HepG2 (cell line): Measurements from ENCODE around the gene BDKRB1. TPM values are rescaled to one million over a fixed set of nuclear protein-coding genes. Genes with fewer than 3 reads are reported as not detected.

ENCODE experiments used
- ATAC-seq: fragments of 200-7000 bp; cut with Tn5 transposase; 3 replicates; pipeline ENCODE4 v1.9.1; 2020; ENCODE audit warnings: mild to moderate bottlenecking, moderate library complexity
- BruUV-seq: library from RNA; stranded (reverse); fragments of 400-500 nt; replicated peaks from 2 replicates; lab custom pipeline; 2021; lab: Mats Ljungman, UMichigan
- CTCF ChIA-PET: fragments of 300-600 bp; formaldehyde crosslinking; extraction: SDS; loops from one replicate; lab custom pipeline; 2021; ENCODE audit warnings: low total read pairs, inconsistent platforms, low intra/inter-chr PET ratio; lab: Yijun Ruan, JAX
- POLR2A ChIA-PET: fragments of 350-600 bp; sonication (Branson Sonifier 250); formaldehyde crosslinking; loops from one replicate; lab custom pipeline; 2020; ENCODE audit warnings: antibody characterized with exemption, inconsistent platforms; lab: Yijun Ruan, JAX
- DNase-seq: peaks from one replicate; pipeline ENCODE4 v3.0.0-alpha.2; 2015; ENCODE audit warnings: low spot score
- FAIRE-seq: peaks from 3 replicates; lab custom pipeline; 2011; peaks lifted over from hg19 to GRCh38; lab: Jason Lieb, UNC
- H2AFZ ChIP-seq: one replicate; pipeline ENCODE4 v1.6.1; 2011; ENCODE audit warnings: low read length, inconsistent platforms
- H3K27ac ChIP-seq: fragments of 300-600 bp; 3 replicates; pipeline ENCODE4 v1.8.0; 2011; ENCODE audit warnings: mixed run types, mild to moderate bottlenecking, mixed read lengths, low read length, inconsistent platforms; ENCODE audit not compliant: insufficient read depth; ENCODE audit errors: extremely low read length
- H3K27me3 ChIP-seq, 2 experiments: fragments of 200-600 bp in 1 of 2; 2 replicates in 1 of 2; 3 replicates in 1 of 2; pipeline versions ENCODE4 v1.6.0 to v1.8.0; 2011; ENCODE audit warnings: low read length in 2 of 2, mild to moderate bottlenecking in 2 of 2, moderate library complexity in 2 of 2, inconsistent platforms in 1 of 2; ENCODE audit not compliant: insufficient read depth in 2 of 2, control insufficient read depth in 1 of 2
- H3K36me3 ChIP-seq, 2 experiments: fragments of 200-600 bp in 1 of 2; replicated peaks in 1 of 2; 2 replicates in 1 of 2; 3 replicates in 1 of 2; pipeline versions ENCODE4 v1.5.1 to v1.8.0; 2011; ENCODE audit warnings: low read length in 2 of 2, inconsistent platforms in 1 of 2; ENCODE audit not compliant: insufficient read depth in 2 of 2, control insufficient read depth in 1 of 2
- H3K4me1 ChIP-seq: 2 replicates; pipeline ENCODE4 v1.5.1; 2012; ENCODE audit warnings: low read length, inconsistent platforms; ENCODE audit not compliant: insufficient read depth
- H3K4me2 ChIP-seq: 2 replicates; pipeline ENCODE4 v1.6.0; 2011; ENCODE audit warnings: low read depth, low read length, inconsistent platforms
- H3K4me3 ChIP-seq, 3 experiments: fragments of 200-600 bp in 1 of 3; sonication (generic), shearing (Covaris generic) in 1 of 3; replicated peaks in 1 of 3; 2 replicates each; pipeline ENCODE4 v1.5.1; 2011 to 2016; ENCODE audit warnings: low read length in 3 of 3, inconsistent platforms in 2 of 3, low read depth in 2 of 3, mild to moderate bottlenecking in 2 of 3, control low read depth in 1 of 3, mixed read lengths in 1 of 3; ENCODE audit not compliant: insufficient read depth in 1 of 3
- H3K79me2 ChIP-seq: one replicate; pipeline ENCODE4 v1.6.1; 2011; ENCODE audit warnings: low read length, inconsistent platforms; ENCODE audit not compliant: insufficient read depth
- H3K9ac ChIP-seq: 2 replicates; pipeline ENCODE4 v1.6.0; 2011; ENCODE audit warnings: mild to moderate bottlenecking, low read depth, low read length, inconsistent platforms; ENCODE audit not compliant: insufficient read depth
- H3K9me3 ChIP-seq: 2 replicates; pipeline ENCODE4 v1.5.1; 2012; ENCODE audit warnings: mild to moderate bottlenecking, low read length
- H4K20me1 ChIP-seq: 2 replicates; pipeline ENCODE4 v1.6.0; 2011; ENCODE audit warnings: inconsistent platforms, mild to moderate bottlenecking, low read length, moderate library complexity; ENCODE audit not compliant: insufficient read depth
- CENPT ChIP-seq: sonication (generic); formaldehyde crosslinking; IDR thresholded peaks from 2 replicates; pipeline ENCODE4 v1.8.0; 2022; ENCODE audit warnings: low read depth, mild to moderate bottlenecking, moderate library complexity, missing genetic modification reagents
- HNRNPK ChIP-seq: fragments of 200-400 bp; formaldehyde crosslinking; IDR thresholded peaks from 2 replicates; pipeline ENCODE4 v1.6.1; 2018; ENCODE audit warnings: low read length, low read depth, moderate library complexity, mild to moderate bottlenecking; ENCODE audit not compliant: poor library complexity, severe bottlenecking
- JUND ChIP-seq: sonication (generic); formaldehyde crosslinking; IDR thresholded peaks from 2 replicates; pipeline ENCODE4 v1.8.0; 2022; ENCODE audit warnings: mild to moderate bottlenecking, missing genetic modification reagents
- KDM5B ChIP-seq: sonication (generic); formaldehyde crosslinking; IDR thresholded peaks from 2 replicates; pipeline ENCODE4 v1.4.0; 2020; ENCODE audit warnings: missing genetic modification reagents, mild to moderate bottlenecking, borderline replicate concordance
- MYNN ChIP-seq: sonication (generic); formaldehyde crosslinking; IDR thresholded peaks from 2 replicates; pipeline ENCODE4 v1.4.0; 2020; ENCODE audit warnings: mild to moderate bottlenecking, low read depth, missing genetic modification reagents
- REXO4 ChIP-seq: sonication (generic); formaldehyde crosslinking; IDR thresholded peaks from 2 replicates; pipeline ENCODE4 v1.8.0; 2022; ENCODE audit warnings: missing genetic modification reagents, mild to moderate bottlenecking, borderline replicate concordance
- THAP11 ChIP-seq: IDR thresholded peaks from 2 replicates; pipeline ENCODE4 v1.6.1; 2016; ENCODE audit warnings: missing biosample characterization, missing genetic modification reagents
- YEATS4 ChIP-seq: sonication (generic); formaldehyde crosslinking; IDR thresholded peaks from 2 replicates; pipeline ENCODE4 v1.4.0; 2020; ENCODE audit warnings: missing genetic modification reagents, borderline replicate concordance
- ZKSCAN1 ChIP-seq: fragments of 150-350 bp; IDR thresholded peaks from 2 replicates; pipeline ENCODE4 v1.6.1; 2014; ENCODE audit warnings: low read length
- ZNF652 ChIP-seq: IDR thresholded peaks from 2 replicates; pipeline ENCODE4 v1.6.1; 2016; ENCODE audit warnings: low read depth, borderline replicate concordance
- ZNF660 ChIP-seq: sonication (generic); formaldehyde crosslinking; IDR thresholded peaks from 2 replicates; pipeline ENCODE4 v1.5.1; 2020; ENCODE audit warnings: mild to moderate bottlenecking, low read depth, missing genetic modification reagents, borderline replicate concordance
- WGBS: methylation state at CpG from one replicate; pipeline ENCODE4 v1.1.6; 2017; ENCODE audit warnings: low lambda C conversion rate; 5-methylcytosine and 5-hydroxymethylcytosine counted together
- in situ Hi-C: cut with HindIII; loops from 2 replicates; pipeline ENCODE4 v1.10.0; 2017; ENCODE audit warnings: low pct_unique_long_range_greater_than_20kb; ENCODE audit not compliant: extremely low pct_ligation_motif_present
- intact Hi-C: fragments of 100-400 bp; cut with micrococcal nuclease; formaldehyde crosslinking; loops from one replicate; pipeline ENCODE4 v1.10.0; 2022; ENCODE audit not compliant: unreplicated experiment
- polyA plus RNA-seq, 8 experiments: library from polyadenylated mRNA; depleted of rRNA in 3 of 8; stranded (reverse) in 7 of 8; unstranded in 1 of 8; fragments of >200 nt; fragmentation: Illumina TruSeq in 4 of 8; extraction: Trizol in 4 of 8; gene quantifications; 2 replicates each; pipeline versions ENCODE4 v1.2.1 to v1.2.3, GENCODE V29; 2011 to 2016; ENCODE audit warnings: low read depth in 4 of 8, missing spikeins in 1 of 8, mixed read lengths in 1 of 8; ENCODE audit not compliant: insufficient read depth in 1 of 8
- total RNA-seq, 5 experiments: library from RNA; depleted of rRNA; stranded (reverse); fragments of >200 nt; fragmentation: Illumina TruSeq; extraction: Trizol; gene quantifications; 2 replicates each; pipeline ENCODE4 v1.2.3, GENCODE V29; 2016; ENCODE audit warnings: low read depth in 1 of 5
- TF ChIP-seq, protein P1 (sequence below): sonication (generic); formaldehyde crosslinking; IDR thresholded peaks from 2 replicates; pipeline ENCODE4 v1.4.0; 2020; ENCODE audit warnings: missing genetic modification reagents
- TF ChIP-seq, protein P2 (sequence below): sonication (generic); formaldehyde crosslinking; IDR thresholded peaks from 2 replicates; pipeline ENCODE4 v1.8.1; 2023; ENCODE audit warnings: missing genetic modification reagents, inconsistent platforms, borderline replicate concordance

BDKRB1 gene
- total and polyA plus RNA-seq, 2 of the 13 experiments (the other 11 are each of a cell fraction or from before 2014, with no cell fraction given): 0.05 TPM; not detected in 1

- intact Hi-C loops (no loop called here), in situ Hi-C loops (no loop called here)
- no peak overlapping the region for H3K27ac ChIP-seq
- no peaks in the 10 kb centered on the region for H3K36me3 ChIP-seq
- CTCF ChIA-PET: no interaction called here
- POLR2A ChIA-PET: no interaction called here
- no peaks in the 10 kb centered on the region for H4K20me1 ChIP-seq
- DNase-seq: no peak
- no peak overlapping the region for H3K4me2 ChIP-seq
- 90% methylated on average over 1 of the region's 1 CpG for WGBS
- ATAC-seq: no peak
- no peak for TF ChIP-seq THAP11
- peak; percentile 64 for TF ChIP-seq HNRNPK
- TF ChIP-seq, all 625 proteins: peak for 1
- BruUV-seq: no TSS peak
- no peak overlapping the region for H3K4me3 ChIP-seq
- H3K4me1 ChIP-seq: no peaks in the 10 kb centered on the region
- FAIRE-seq: no peak
- H3K9me3 ChIP-seq: no peaks in the 10 kb centered on the region
- H3K27me3 ChIP-seq: no peaks in the 10 kb centered on the region; a peak in 1 of 5 replicates
- no peaks in the 10 kb centered on the region for H3K79me2 ChIP-seq
- no peak overlapping the region for H2AFZ ChIP-seq
- no peak overlapping the region for H3K9ac ChIP-seq
Measured at GRCh38 chr14:96216627-96217026, 39.4 kb upstream of the BDKRB1 start.

DNA sequence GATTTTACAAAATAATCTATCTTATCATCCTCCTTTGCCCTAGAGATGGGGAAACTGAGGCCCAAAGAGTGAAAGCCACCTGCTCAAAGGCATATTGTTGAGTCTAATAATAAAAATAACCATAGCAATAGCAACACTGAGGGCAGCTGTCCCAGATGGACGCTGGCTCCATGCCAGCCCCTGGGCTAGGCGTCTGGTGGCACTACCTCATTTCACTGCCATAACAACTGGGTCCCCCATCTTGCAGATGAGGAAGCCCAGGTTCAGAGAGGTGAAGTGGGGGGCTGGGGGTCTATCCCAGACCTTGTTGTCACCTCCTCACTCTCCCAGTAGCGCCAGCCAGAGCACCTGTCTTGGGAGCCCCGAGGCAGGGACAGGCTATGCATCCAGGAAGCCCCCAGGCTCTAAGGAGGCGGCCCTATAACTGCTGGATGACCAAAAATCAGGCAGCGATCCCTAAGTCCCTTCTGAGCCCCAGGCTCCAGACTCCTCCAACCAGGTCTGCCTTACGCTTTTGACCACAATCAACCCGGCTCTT is 38.6 kb upstream of the BDKRB1 start:
- no peaks in the 10 kb centered on the region for H3K36me3 ChIP-seq
- ChIA-PET CTCF (no interaction called here), POLR2A (no interaction called here)
- H3K27me3 ChIP-seq: no peaks in the 10 kb centered on the region; a peak in 1 of 5 replicates
- no peak overlapping the region for H2AFZ ChIP-seq
- H3K9me3 ChIP-seq: no peaks in the 10 kb centered on the region
- H3K79me2 ChIP-seq: no peaks in the 10 kb centered on the region
- FAIRE-seq: no peak
- WGBS: 15% methylated on average over 4 of the region's 8 CpGs
- no peak overlapping the region for H3K27ac ChIP-seq
- intact Hi-C loops (no loop called here), in situ Hi-C loops (no loop called here)
- no peaks in the 10 kb centered on the region for H4K20me1 ChIP-seq
- no peak overlapping the region for H3K4me2 ChIP-seq
- H3K4me1 ChIP-seq: no peaks in the 10 kb centered on the region
- no peak for DNase-seq
- BruUV-seq: no TSS peak
- no peak overlapping the region for H3K9ac ChIP-seq
- no peak for ATAC-seq
- H3K4me3 ChIP-seq: no peak overlapping the region
- TF ChIP-seq, protein P1, sequence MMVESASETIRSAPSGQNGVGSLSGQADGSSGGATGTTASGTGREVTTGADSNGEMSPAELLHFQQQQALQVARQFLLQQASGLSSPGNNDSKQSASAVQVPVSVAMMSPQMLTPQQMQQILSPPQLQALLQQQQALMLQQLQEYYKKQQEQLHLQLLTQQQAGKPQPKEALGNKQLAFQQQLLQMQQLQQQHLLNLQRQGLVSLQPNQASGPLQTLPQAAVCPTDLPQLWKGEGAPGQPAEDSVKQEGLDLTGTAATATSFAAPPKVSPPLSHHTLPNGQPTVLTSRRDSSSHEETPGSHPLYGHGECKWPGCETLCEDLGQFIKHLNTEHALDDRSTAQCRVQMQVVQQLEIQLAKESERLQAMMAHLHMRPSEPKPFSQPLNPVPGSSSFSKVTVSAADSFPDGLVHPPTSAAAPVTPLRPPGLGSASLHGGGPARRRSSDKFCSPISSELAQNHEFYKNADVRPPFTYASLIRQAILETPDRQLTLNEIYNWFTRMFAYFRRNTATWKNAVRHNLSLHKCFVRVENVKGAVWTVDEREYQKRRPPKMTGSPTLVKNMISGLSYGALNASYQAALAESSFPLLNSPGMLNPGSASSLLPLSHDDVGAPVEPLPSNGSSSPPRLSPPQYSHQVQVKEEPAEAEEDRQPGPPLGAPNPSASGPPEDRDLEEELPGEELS (CRISPR knock-in tag): no peak
- TF ChIP-seq CENPT (CRISPR knock-in tag) (no peak), ZNF660 (no peak), REXO4 (CRISPR knock-in tag) (no peak), YEATS4 (CRISPR knock-in tag) (no peak), KDM5B (no peak), MYNN (no peak), JUND (no peak), ZKSCAN1 (no peak), ZNF652 (no peak)
- TF ChIP-seq, protein P2, sequence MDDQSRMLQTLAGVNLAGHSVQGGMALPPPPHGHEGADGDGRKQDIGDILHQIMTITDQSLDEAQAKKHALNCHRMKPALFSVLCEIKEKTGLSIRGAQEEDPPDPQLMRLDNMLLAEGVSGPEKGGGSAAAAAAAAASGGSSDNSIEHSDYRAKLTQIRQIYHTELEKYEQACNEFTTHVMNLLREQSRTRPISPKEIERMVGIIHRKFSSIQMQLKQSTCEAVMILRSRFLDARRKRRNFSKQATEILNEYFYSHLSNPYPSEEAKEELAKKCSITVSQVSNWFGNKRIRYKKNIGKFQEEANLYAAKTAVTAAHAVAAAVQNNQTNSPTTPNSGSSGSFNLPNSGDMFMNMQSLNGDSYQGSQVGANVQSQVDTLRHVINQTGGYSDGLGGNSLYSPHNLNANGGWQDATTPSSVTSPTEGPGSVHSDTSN: no peak
